Smooth muscle cell of the coronary artery (primary cell): Measurements from ENCODE around the gene IRGQ. TPM values are rescaled to one million over a fixed set of nuclear protein-coding genes. Genes with fewer than 3 reads are reported as not detected.

Experiments
- total RNA-seq: library from RNA; depleted of rRNA; stranded (reverse); fragments of >200 nt; gene quantifications from 2 replicates; pipeline ENCODE4 v1.2.3, GENCODE V29; 2014; ENCODE audit warnings: low replicate concordance

IRGQ gene, protein sequence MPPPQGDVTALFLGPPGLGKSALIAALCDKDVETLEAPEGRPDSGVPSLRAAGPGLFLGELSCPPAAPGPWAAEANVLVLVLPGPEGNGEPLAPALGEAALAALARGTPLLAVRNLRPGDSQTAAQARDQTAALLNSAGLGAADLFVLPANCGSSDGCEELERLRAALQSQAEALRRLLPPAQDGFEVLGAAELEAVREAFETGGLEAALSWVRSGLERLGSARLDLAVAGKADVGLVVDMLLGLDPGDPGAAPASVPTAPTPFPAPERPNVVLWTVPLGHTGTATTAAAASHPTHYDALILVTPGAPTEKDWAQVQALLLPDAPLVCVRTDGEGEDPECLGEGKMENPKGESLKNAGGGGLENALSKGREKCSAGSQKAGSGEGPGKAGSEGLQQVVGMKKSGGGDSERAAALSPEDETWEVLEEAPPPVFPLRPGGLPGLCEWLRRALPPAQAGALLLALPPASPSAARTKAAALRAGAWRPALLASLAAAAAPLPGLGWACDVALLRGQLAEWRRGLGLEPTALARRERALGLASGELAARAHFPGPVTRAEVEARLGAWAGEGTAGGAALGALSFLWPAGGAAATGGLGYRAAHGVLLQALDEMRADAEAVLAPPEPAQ
- total RNA-seq: 17.1 and 22.7 TPM in 2 replicates

DNA sequence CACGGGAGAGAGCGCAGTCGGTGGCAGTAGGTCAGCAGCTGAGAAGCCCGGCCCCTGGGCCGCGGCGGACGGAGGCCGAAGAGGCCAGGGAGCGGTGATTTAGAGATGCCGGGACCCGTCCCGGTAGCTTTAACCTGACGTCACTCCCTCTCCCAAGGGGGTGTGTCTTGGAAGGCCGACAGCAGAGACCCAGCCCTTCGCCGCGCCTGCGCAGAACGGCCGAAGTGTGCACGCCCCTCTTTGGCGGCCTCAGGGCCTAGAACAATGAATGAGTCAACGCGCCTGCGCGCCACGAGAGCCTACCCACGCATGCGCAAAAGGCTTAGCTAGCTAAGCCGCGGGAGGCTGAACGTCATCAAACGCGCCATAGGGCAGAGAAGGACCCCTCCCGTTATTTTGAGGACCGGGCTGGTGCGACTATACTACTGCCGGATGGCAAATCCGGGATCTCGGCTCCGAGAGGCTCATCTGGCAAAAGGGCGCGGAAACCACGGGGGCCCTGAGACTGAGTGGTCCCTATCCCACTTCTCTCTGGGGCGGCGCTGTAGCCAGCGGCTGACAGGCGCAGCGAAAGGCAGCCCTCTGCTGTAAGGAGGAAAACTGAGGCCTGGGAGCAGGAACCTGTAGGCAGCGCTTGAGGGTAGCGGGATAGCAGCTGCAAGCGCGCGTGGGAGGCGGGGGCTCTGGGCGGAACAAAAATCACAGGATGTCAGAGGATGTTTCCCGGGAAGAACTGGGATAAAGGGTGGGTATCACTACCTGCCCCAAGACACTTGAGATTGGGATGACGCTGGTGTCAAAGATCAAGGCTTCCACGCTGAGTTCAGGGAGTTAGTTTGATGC is at the start of gene IRGQ, which contains the start of gene ZNF576:
IRGQ (minus strand) TSS at position 136 of the 843 bp plus-strand sequence. CDS start 796 bp downstream, outside the sequence.
ZNF576 (plus strand) TSS at position 597 of the 843 bp plus-strand sequence. CDS start 514 bp downstream, outside the sequence.

DNA sequence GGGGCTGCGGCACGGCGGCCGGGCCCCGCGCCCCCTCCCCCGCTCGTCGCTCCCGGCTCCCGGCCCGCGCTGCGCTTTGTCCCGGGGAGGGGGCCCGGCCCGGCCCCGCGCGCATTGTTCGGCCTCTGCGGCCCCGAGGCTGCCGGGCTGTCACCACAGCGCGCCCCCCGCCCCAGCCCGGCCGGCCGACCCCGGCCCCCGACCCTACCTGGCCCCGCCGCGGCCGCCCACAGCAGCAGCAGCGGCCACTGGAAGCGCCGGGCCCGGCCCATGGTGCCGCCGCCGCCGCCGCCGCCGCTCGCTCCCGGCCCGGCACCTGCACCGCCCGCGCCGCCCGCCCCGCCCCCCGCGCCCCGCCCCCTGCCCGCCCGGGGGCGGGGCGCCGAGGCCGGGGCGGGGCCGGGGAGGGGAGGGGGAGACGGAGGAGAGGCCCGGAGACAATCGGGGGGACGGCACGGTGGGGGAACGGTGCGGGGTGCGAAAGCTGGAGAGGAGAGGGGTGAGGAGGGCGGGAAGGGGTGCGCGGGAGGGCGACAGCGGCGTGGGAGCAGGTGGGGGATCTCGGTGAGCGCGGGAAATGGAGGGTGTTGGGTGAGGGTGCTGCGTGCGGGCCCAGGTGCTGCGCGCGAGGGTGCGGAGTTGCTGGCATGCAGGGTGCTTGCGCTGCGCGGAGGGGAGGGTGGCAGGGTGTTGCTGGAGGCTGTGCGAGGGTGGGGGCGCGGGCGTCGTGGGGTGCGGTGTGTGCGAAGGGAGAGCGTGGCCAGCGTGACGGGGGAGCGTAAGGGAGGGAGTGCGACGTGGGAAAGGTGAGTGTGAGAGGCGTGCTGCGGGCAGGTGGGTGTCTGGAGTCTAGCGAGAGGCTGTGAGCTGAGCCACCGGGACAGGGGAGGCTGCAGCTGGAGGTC is 43.8 kb upstream of the IRGQ start, which contains the start of gene CADM4:
CADM4 (minus strand) TSS at position 332 of the 905 bp plus-strand sequence; CDS start at position 272, 60 bp downstream.

DNA sequence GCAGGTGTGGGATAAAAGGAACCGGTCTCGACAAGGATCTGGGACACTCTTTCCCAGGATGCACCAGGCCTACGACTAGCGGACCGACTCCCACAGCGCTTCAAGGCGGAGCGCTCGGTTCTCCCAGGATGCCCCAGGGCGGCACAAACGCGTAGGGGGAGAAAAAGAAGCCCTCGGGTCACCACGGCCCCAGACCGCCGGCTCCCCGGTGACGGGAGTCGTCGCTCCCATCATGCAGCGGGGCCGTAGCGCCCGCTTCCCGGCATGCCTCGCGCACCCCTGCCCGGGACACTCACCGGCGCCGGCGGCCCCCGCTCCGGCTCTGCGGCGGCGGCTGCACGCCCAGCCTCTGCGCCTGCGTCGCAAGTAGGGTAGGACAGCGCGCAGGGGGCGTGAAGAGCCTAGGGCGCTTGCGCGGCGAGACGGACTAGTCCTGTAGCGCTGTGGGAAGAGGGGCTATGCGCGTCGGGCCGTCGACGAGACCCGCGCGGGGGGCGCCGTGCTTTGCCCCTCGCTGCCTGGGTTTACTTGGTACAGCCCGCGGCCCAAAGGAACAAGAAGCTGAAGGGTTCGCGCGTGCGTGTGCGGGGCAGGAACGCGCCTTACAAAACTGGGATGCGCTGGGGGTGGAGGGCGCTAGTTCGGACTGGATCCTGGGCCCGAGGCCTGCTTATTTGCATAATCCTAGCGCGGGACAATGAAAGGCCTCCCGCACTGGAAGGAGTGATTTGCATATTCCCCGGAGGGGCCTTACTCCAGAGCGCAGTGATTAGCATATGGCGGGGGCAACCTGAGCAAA is 23.5 kb upstream of the IRGQ start, which contains the start of gene ZNF428:
ZNF428 (minus strand) TSS at position 368 of the 799 bp plus-strand sequence. CDS start 5,325 bp downstream, outside the sequence.

DNA sequence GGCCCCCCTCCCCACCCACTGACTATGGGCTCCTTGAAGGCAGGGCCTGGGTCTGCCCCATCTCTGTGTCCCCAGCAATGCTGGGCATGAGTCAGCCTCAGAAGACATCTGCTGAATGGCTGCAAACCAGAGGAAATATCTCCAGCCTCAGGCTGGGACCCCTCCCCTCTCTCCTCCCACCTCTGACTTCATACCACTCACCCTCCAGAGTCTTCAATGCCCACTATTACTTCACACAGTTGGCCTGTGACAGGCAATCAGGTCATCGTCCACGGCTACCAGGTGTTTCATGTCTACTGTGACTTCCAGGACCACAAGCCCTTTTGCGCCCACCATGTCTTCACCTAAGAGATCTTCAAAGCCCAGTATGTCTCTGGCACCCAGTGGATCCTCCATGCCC is 15.9 kb upstream of the IRGQ start, which contains the start of gene SRRM5:
SRRM5 (plus strand) TSS at position 301 of the 400 bp plus-strand sequence; CDS start at position 335, 34 bp downstream.

DNA sequence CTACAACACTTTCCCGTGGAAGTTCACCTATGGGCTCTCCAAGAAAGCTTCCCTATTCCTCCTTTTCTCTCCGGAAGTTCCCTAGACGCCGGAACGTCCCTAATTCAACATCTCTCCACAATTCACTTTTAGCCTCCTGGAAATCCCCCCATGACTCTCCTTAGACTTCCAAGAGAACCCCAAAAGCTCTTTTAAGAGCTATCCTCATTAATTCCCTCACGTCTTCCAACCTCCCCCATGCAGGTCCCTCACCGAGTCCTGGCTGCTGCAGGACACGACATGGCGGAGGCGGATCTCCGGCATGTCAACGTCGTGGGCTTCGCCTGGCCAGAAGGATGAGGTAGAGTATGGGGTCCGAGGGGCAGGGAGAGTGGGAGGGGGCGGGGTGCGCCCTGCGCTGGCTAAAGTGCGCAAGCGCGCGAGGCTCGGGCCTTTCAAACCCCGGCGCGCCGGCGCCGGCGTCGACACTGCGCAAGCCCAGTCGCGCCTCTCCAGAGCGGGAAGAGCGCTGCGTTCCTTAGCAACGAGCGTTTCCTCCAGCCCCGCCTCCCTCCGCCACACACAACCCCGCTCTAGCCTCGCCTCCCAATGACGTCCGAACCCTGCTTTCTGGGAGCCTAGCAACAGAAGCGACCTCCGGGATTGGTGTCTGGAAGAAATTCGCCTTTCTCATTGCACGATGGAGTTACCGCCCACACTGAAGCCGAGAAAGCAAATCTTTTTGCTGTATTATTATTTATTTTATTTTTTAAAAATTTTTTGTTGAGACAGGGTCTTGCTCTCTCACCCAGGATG is 20.6 kb downstream of the IRGQ start, which contains the start of the genes PINLYP and XRCC1:
PINLYP (plus strand) TSS at position 646 of the 795 bp plus-strand sequence. CDS start 1,391 bp downstream, outside the sequence.
XRCC1 (minus strand) TSS at position 372 of the 795 bp plus-strand sequence; CDS start at position 303, 69 bp downstream.

Other genes starting within 250 kb of the IRGQ start
- 0.12 TPM in 1 of 2 replicates, not detected in the other for gene CD177, start 242.4 kb downstream of the IRGQ start, total RNA-seq
- gene TEX101, start 181.2 kb downstream of the IRGQ start, total RNA-seq: not detected in 2 replicates
- gene LYPD3, start 130.5 kb downstream of the IRGQ start, total RNA-seq: 0.08 TPM in 1 of 2 replicates, not detected in the other
- 14.2 and 33.9 TPM in 2 replicates for gene PHLDB3, start 91.4 kb downstream of the IRGQ start, total RNA-seq
- 115 and 156 TPM in 2 replicates for gene ETHE1, start 68.9 kb downstream of the IRGQ start, total RNA-seq
- gene ZNF575, start 62.9 kb downstream of the IRGQ start, total RNA-seq: 0.08 and 0.12 TPM in 2 replicates
- 11.2 and 18.5 TPM in 2 replicates for gene XRCC1, start 20.6 kb downstream of the IRGQ start, total RNA-seq
- 0.83 and 6.4 TPM in 2 replicates for gene PINLYP, start 20.3 kb downstream of the IRGQ start, total RNA-seq
- 8.0 and 11.8 TPM in 2 replicates for gene ZNF576, start 461 bp upstream of the IRGQ start, total RNA-seq
- gene SRRM5, start 16.0 kb upstream of the IRGQ start, total RNA-seq: not detected in 2 replicates
- 38.0 and 53.7 TPM in 2 replicates for gene ZNF428, start 23.5 kb upstream of the IRGQ start, total RNA-seq
- 1.7 and 3.4 TPM in 2 replicates for gene CADM4, start 43.7 kb upstream of the IRGQ start, total RNA-seq
- 38.0 and 43.1 TPM in 2 replicates for gene PLAUR, start 74.0 kb upstream of the IRGQ start, total RNA-seq
- not detected in 2 replicates for gene IRGC, start 119.9 kb upstream of the IRGQ start, total RNA-seq
- gene SMG9, start 158.8 kb upstream of the IRGQ start, total RNA-seq: 8.7 and 9.1 TPM in 2 replicates
- gene KCNN4, start 184.8 kb upstream of the IRGQ start, total RNA-seq: 3.4 and 7.5 TPM in 2 replicates
- gene LYPD5, start 206.3 kb upstream of the IRGQ start, total RNA-seq: 0.68 and 1.2 TPM in 2 replicates
- 5.5 and 11.3 TPM in 2 replicates for gene ZNF283, start 231.2 kb upstream of the IRGQ start, total RNA-seq